GM23338 (cell line): ENCODE measurements around the gene PDGFRB. TPM values are rescaled to one million over a fixed set of nuclear protein-coding genes. Genes with fewer than 3 reads are reported as not detected.

Source experiments
- ATAC-seq: fragments of 200-7000 bp; cut with Tn5 transposase; 3 replicates; pipeline ENCODE4 v1.9.1; 2020
- DNase-seq: peaks from one replicate; pipeline ENCODE4 v3.0.0-alpha.2; 2015; ENCODE audit warnings: low spot score
- H2AFZ ChIP-seq: fragments of 200-600 bp; sonication (generic); 2 replicates; pipeline ENCODE4 v1.8.0; 2016; ENCODE audit warnings: antibody characterized with exemption, mild to moderate bottlenecking, moderate library complexity
- H3F3A ChIP-seq: fragments of 200-600 bp; sonication (generic); replicated peaks from 2 replicates; pipeline ENCODE4 v1.8.0; 2017; ENCODE audit warnings: antibody characterized with exemption, mixed run types, low read depth
- H3K27ac ChIP-seq: fragments of 200-600 bp; sonication (generic); 2 replicates; pipeline ENCODE4 v1.6.1; 2016; ENCODE audit warnings: low read depth
- H3K27me3 ChIP-seq: fragments of 200-600 bp; sonication (generic); 2 replicates; pipeline ENCODE4 v1.8.0; 2016; ENCODE audit warnings: mild to moderate bottlenecking, mixed run types, moderate library complexity; ENCODE audit not compliant: insufficient read depth
- H3K36me3 ChIP-seq: fragments of 200-600 bp; sonication (generic); 2 replicates; pipeline ENCODE4 v1.8.0; 2016; ENCODE audit warnings: mild to moderate bottlenecking; ENCODE audit not compliant: insufficient read depth
- H3K4me1 ChIP-seq: fragments of 200-600 bp; sonication (generic); 2 replicates; pipeline ENCODE4 v1.8.0; 2016; ENCODE audit warnings: mild to moderate bottlenecking, moderate library complexity; ENCODE audit not compliant: insufficient read depth
- H3K4me2 ChIP-seq: fragments of 200-600 bp; sonication (generic); 2 replicates; pipeline ENCODE4 v1.7.1; 2017; ENCODE audit warnings: mixed run types
- H3K4me3 ChIP-seq: fragments of 200-600 bp; sonication (generic); 2 replicates; pipeline ENCODE4 v1.6.1; 2016; ENCODE audit warnings: mixed run types
- H3K79me2 ChIP-seq: fragments of 200-600 bp; sonication (generic); replicated peaks from 2 replicates; pipeline ENCODE4 v1.8.0; 2017; ENCODE audit warnings: mild to moderate bottlenecking; ENCODE audit not compliant: insufficient read depth
- H3K9me2 ChIP-seq: fragments of 200-600 bp; sonication (generic); 2 replicates; pipeline ENCODE4 v1.8.0; 2017; ENCODE audit not compliant: insufficient read depth
- H4K20me1 ChIP-seq: fragments of 200-600 bp; sonication (generic); replicated peaks from 2 replicates; pipeline ENCODE4 v1.8.0; 2017; ENCODE audit warnings: mild to moderate bottlenecking; ENCODE audit not compliant: insufficient read depth
- H3K27ac Mint-ChIP-seq: 2 replicates; pipeline ENCODE4 v1.8.0; 2020; ENCODE audit warnings: inconsistent platforms, mild to moderate bottlenecking, moderate library complexity, mixed read lengths
- H3K27me3 Mint-ChIP-seq: 3 replicates; pipeline ENCODE4 v1.8.0; 2022; ENCODE audit warnings: low read depth, mild to moderate bottlenecking, moderate library complexity, mixed read lengths, inconsistent platforms; ENCODE audit not compliant: insufficient read depth, poor library complexity
- H3K36me3 Mint-ChIP-seq: 3 replicates; pipeline ENCODE4 v1.8.0; 2021; ENCODE audit warnings: low read depth, mild to moderate bottlenecking, inconsistent platforms, moderate library complexity, mixed read lengths
- H3K4me1 Mint-ChIP-seq: 3 replicates; pipeline ENCODE4 v1.8.0; 2020; ENCODE audit warnings: mild to moderate bottlenecking, inconsistent platforms, mixed read lengths
- H3K4me3 Mint-ChIP-seq: 3 replicates; pipeline ENCODE4 v1.8.0; 2021; ENCODE audit warnings: moderate library complexity, mild to moderate bottlenecking, inconsistent platforms, mixed read lengths
- H3K9me3 Mint-ChIP-seq: 3 replicates; pipeline ENCODE4 v1.8.0; 2020; ENCODE audit warnings: moderate library complexity, mild to moderate bottlenecking, inconsistent platforms, mixed read lengths
- CREB1 ChIP-seq: fragments of 250-450 bp; sonication (Bioruptor Pico); IDR thresholded peaks from 2 replicates; pipeline ENCODE4 v1.5.0; 2020; ENCODE audit warnings: low read depth, mild to moderate bottlenecking, moderate library complexity
- CTCF ChIP-seq, 2 experiments: fragments of 200-600 bp in 1 of 2; sonication (generic) in 1 of 2; conservative IDR thresholded peaks; 2 replicates each; pipeline versions ENCODE4 v1.5.1 to v1.6.1; 2016 to 2017; ENCODE audit warnings: antibody characterized with exemption in 2 of 2, low read depth in 2 of 2, mild to moderate bottlenecking in 2 of 2, moderate library complexity in 1 of 2
- ETS1 ChIP-seq: IDR thresholded peaks from 2 replicates; pipeline ENCODE4 v1.6.1; 2016; ENCODE audit warnings: antibody characterized with exemption
- EZH2 ChIP-seq: fragments of 200-600 bp; sonication (generic); IDR thresholded peaks from one replicate; pipeline ENCODE4 v1.8.0; 2017; ENCODE audit warnings: antibody characterized with exemption, mild to moderate bottlenecking, low read depth; ENCODE audit not compliant: unreplicated experiment
- EZH2phosphoT487 ChIP-seq: fragments of 200-600 bp; sonication (generic); IDR thresholded peaks from one replicate; pipeline ENCODE4 v1.8.1; 2018; ENCODE audit warnings: antibody characterized with exemption; ENCODE audit not compliant: unreplicated experiment
- JUNB ChIP-seq: IDR thresholded peaks from one replicate; pipeline ENCODE4 v1.6.1; 2016; ENCODE audit warnings: antibody characterized with exemption; ENCODE audit not compliant: unreplicated experiment
- NANOG ChIP-seq: IDR thresholded peaks from 2 replicates; pipeline ENCODE4 v1.6.1; 2016; ENCODE audit warnings: antibody characterized with exemption, borderline replicate concordance
- POLR2AphosphoS5 ChIP-seq: IDR thresholded peaks from 2 replicates; pipeline ENCODE4 v1.6.1; 2016; ENCODE audit warnings: antibody characterized with exemption, low read depth
- REST ChIP-seq: IDR thresholded peaks from one replicate; pipeline ENCODE4 v1.6.1; 2018; ENCODE audit warnings: antibody characterized with exemption; ENCODE audit not compliant: unreplicated experiment
- STAT1 ChIP-seq: IDR thresholded peaks from one replicate; pipeline ENCODE4 v1.6.1; 2016; ENCODE audit warnings: antibody characterized with exemption; ENCODE audit not compliant: unreplicated experiment
- ZNF114 ChIP-seq: fragments of 250-450 bp; sonication (Bioruptor Pico); IDR thresholded peaks from 2 replicates; pipeline ENCODE4 v1.5.0; 2020; ENCODE audit warnings: mild to moderate bottlenecking, moderate library complexity
- ZNF331 ChIP-seq: fragments of 250-450 bp; sonication (Bioruptor Pico); IDR thresholded peaks from 2 replicates; pipeline ENCODE4 v1.5.0; 2020; ENCODE audit warnings: low read depth, mild to moderate bottlenecking, moderate library complexity
- ZNF462 ChIP-seq: fragments of 250-450 bp; sonication (Bioruptor Pico); IDR thresholded peaks from 2 replicates; pipeline ENCODE4 v1.5.0; 2020; ENCODE audit warnings: mild to moderate bottlenecking, moderate library complexity
- polyA plus RNA-seq: library from polyadenylated mRNA; unstranded; fragments of >200 nt; fragmentation: Nextera tagmentation; extraction: Ambion mirVana; gene quantifications from 2 replicates; pipeline ENCODE4 v1.2.1, GENCODE V29; 2016
- total RNA-seq: library from RNA; depleted of rRNA; stranded (reverse); fragments of >200 nt; shearing (Covaris generic); gene quantifications from 2 replicates; pipeline ENCODE4 v1.2.3, GENCODE V29; 2014

Gene PDGFRB
- total and polyA plus RNA-seq, 2 experiments from 2014 or later = 4.5 to 11.3 TPM

- H4K20me1 ChIP-seq = no peaks in the 10 kb centered on the region
- no peak overlapping the region for H3K4me3 ChIP-seq
- no peaks in the 10 kb centered on the region for H3K4me1 Mint-ChIP-seq
- H3K36me3 ChIP-seq = no peaks in the 10 kb centered on the region
- H3F3A ChIP-seq = no peaks in the 10 kb centered on the region
- no peaks in the 10 kb centered on the region for H3K9me2 ChIP-seq
- H3K9me3 Mint-ChIP-seq = no peaks in the 10 kb centered on the region
- no peaks in the 10 kb centered on the region for H3K36me3 Mint-ChIP-seq
- no peaks in the 10 kb centered on the region for H3K79me2 ChIP-seq
- H3K27ac Mint-ChIP-seq = no peak overlapping the region
- H3K27me3 ChIP-seq = no peaks in the 10 kb centered on the region
- no peak for ATAC-seq
- H3K4me1 ChIP-seq = no peaks in the 10 kb centered on the region
- H3K4me3 Mint-ChIP-seq = no peak overlapping the region
- no peak overlapping the region for H3K4me2 ChIP-seq
- H2AFZ ChIP-seq = no peak overlapping the region
- peaks cover 8% of the 10 kb centered on the region for H3K27me3 Mint-ChIP-seq
- DNase-seq = no peak
- TF ChIP-seq CTCF (conservative IDR thresholded peaks at IDR 0.05; ENCODE audit: low read depth in 2 of 2) (no peak), ZNF462 (CRISPR knock-in tag) (no peak), CREB1 (CRISPR knock-in tag) (no peak), REST (no peak), ETS1 (no peak), NANOG (no peak), STAT1 (no peak), EZH2phosphoT487 (no peak), EZH2 (no peak), ZNF331 (CRISPR knock-in tag) (no peak), POLR2AphosphoS5 (no peak), ZNF114 (CRISPR knock-in tag) (no peak), JUNB (no peak)
- no peak overlapping the region for H3K27ac ChIP-seq
Measured at GRCh38 chr5:150106674-150107426, 48.8 kb downstream of the PDGFRB start.
